Keratinocyte (primary cell): ENCODE measurements around the gene ODF4. TPM values are rescaled to one million over a fixed set of nuclear protein-coding genes. Genes with fewer than 3 reads are reported as not detected.

ENCODE experiments used
- DNase-seq: peaks from one replicate; pipeline ENCODE4 v3.0.0-alpha.2; 2011; ENCODE audit warnings: low read depth, missing footprints, low spot score
- FAIRE-seq: peaks from 2 replicates; lab custom pipeline; 2011; peaks lifted over from hg19 to GRCh38; lab: Jason Lieb, UNC
- H2AFZ ChIP-seq: 2 replicates; pipeline ENCODE4 v1.6.0; 2012; ENCODE audit warnings: low read length, control low read depth, inconsistent platforms; ENCODE audit not compliant: control insufficient read depth
- H3K27ac ChIP-seq: 2 replicates; pipeline ENCODE4 v1.5.1; 2011; ENCODE audit warnings: low read length; ENCODE audit not compliant: control insufficient read depth, insufficient read depth
- H3K27me3 ChIP-seq: 3 replicates; pipeline ENCODE4 v1.6.0; 2011; ENCODE audit warnings: low read length; ENCODE audit not compliant: control insufficient read depth, insufficient read depth; ENCODE audit errors: extremely low read depth
- H3K36me3 ChIP-seq, 2 experiments: 2 replicates in 1 of 2; 3 replicates in 1 of 2; pipeline ENCODE4 v1.5.1; 2011; ENCODE audit warnings: low read length in 2 of 2, mild to moderate bottlenecking in 1 of 2; ENCODE audit not compliant: control insufficient read depth in 2 of 2, insufficient read depth in 2 of 2; ENCODE audit errors: extremely low read depth in 1 of 2
- H3K4me1 ChIP-seq: 3 replicates; pipeline ENCODE4 v1.5.1; 2011; ENCODE audit warnings: low read length; ENCODE audit not compliant: control insufficient read depth, insufficient read depth; ENCODE audit errors: extremely low read depth
- H3K4me2 ChIP-seq: 3 replicates; pipeline ENCODE4 v1.6.0; 2011; ENCODE audit warnings: low read depth, low read length; ENCODE audit not compliant: control insufficient read depth, insufficient read depth; ENCODE audit errors: extremely low read depth
- H3K4me3 ChIP-seq, 3 experiments: fragments of 200-600 bp in 1 of 3; sonication (generic) in 1 of 3; 2 replicates in 2 of 3; 3 replicates in 1 of 3; pipeline ENCODE4 v1.5.1; 2011 to 2016; ENCODE audit warnings: low read length in 3 of 3, mild to moderate bottlenecking in 3 of 3, control low read depth in 2 of 3, inconsistent platforms in 1 of 3, low read depth in 1 of 3, mixed read lengths in 1 of 3, mixed run types in 1 of 3, moderate library complexity in 1 of 3; ENCODE audit not compliant: control insufficient read depth in 2 of 3, insufficient read depth in 2 of 3; ENCODE audit errors: extremely low read depth in 1 of 3
- H3K79me2 ChIP-seq: 2 replicates; pipeline ENCODE4 v1.6.0; 2012; ENCODE audit warnings: low read length; ENCODE audit not compliant: control insufficient read depth, insufficient read depth
- H3K9ac ChIP-seq: 3 replicates; pipeline ENCODE4 v1.6.0; 2011; ENCODE audit warnings: low read length; ENCODE audit not compliant: control insufficient read depth, insufficient read depth; ENCODE audit errors: extremely low read depth
- H3K9me1 ChIP-seq: 3 replicates; pipeline ENCODE4 v1.6.0; 2011; ENCODE audit warnings: low read length; ENCODE audit not compliant: control insufficient read depth, insufficient read depth; ENCODE audit errors: extremely low read depth
- H3K9me3 ChIP-seq: 2 replicates; pipeline ENCODE4 v1.5.1; 2012; ENCODE audit warnings: low read depth, low read length; ENCODE audit not compliant: control insufficient read depth
- H4K20me1 ChIP-seq: 3 replicates; pipeline ENCODE4 v1.6.0; 2011; ENCODE audit warnings: low read length; ENCODE audit not compliant: control insufficient read depth, insufficient read depth; ENCODE audit errors: extremely low read depth
- CTCF ChIP-seq, 3 experiments: IDR thresholded peaks in 1 of 3; conservative IDR thresholded peaks in 1 of 3; optimal IDR thresholded peaks in 1 of 3; 2 replicates in 2 of 3; 3 replicates in 1 of 3; pipeline versions ENCODE3 to v1.5.1; 2011; ENCODE audit warnings: low read length in 3 of 3, mild to moderate bottlenecking in 3 of 3, moderate library complexity in 2 of 3, control low read depth in 1 of 3, inconsistent platforms in 1 of 3; ENCODE audit not compliant: insufficient read depth in 2 of 3; ENCODE audit errors: extremely low read depth in 1 of 3
- EZH2 ChIP-seq: IDR thresholded peaks from one replicate; pipeline ENCODE4 v1.6.1; 2012; ENCODE audit warnings: inconsistent platforms, mild to moderate bottlenecking, low read length, moderate library complexity
- dilution Hi-C: fragments of 300-500 bp; cut with MboI; formaldehyde crosslinking; loops from one replicate; pipeline ENCODE4 v1.7.0; 2020; ENCODE audit warnings: low sequenced_read_pairs; ENCODE audit not compliant: extremely low pct_ligation_motif_present
- polyA plus RNA-seq, 5 experiments: library from polyadenylated mRNA; depleted of rRNA in 3 of 5; stranded (reverse) in 3 of 5; stranded (forward) in 1 of 5; unstranded in 1 of 5; fragments of >200 nt; gene quantifications; 1 replicate in 1 of 5; 2 replicates in 3 of 5; 3 replicates in 1 of 5; pipeline versions ENCODE4 v1.2.1 to v1.2.3, GENCODE V29; 2011 to 2012; ENCODE audit warnings: missing spikeins in 2 of 5, low read depth in 1 of 5, low replicate concordance in 1 of 5

Gene ODF4
- polyA plus RNA-seq, 1 donor (not counting 4 experiments of a cell fraction or from before 2014, with no cell fraction given): not detected

- Histone ChIP-seq H3K27ac (no peak overlapping the region), H3K4me2 (no peak overlapping the region), H3K4me1 (no peaks in the 10 kb centered on the region), H3K9ac (no peak overlapping the region), H3K4me3 (no peak overlapping the region), H3K9me3 (no peaks in the 10 kb centered on the region), H4K20me1 (no peaks in the 10 kb centered on the region), H3K36me3 (no peaks in the 10 kb centered on the region), H3K79me2 (no peaks in the 10 kb centered on the region), H3K27me3 (no peaks in the 10 kb centered on the region), H2AFZ (no peak overlapping the region), H3K9me1 (no peaks in the 10 kb centered on the region)
- dilution Hi-C loops: no loop called here
- no peak for TF ChIP-seq EZH2
- TF ChIP-seq CTCF (optimal IDR thresholded peaks at IDR 0.05 in 1 of 3, IDR thresholded peaks at IDR 0.05 in 1 of 3, conservative IDR thresholded peaks at IDR 0.05 in 1 of 3; ENCODE audit: extremely low read depth in 1 of 3, insufficient read depth in 2 of 3, low read length in 3 of 3): no peak
- no peak for DNase-seq
- no peak for FAIRE-seq
These were observed 23.2 kb downstream of the ODF4 start for GRCh38 chr17:8362651-8363332.

DNA sequence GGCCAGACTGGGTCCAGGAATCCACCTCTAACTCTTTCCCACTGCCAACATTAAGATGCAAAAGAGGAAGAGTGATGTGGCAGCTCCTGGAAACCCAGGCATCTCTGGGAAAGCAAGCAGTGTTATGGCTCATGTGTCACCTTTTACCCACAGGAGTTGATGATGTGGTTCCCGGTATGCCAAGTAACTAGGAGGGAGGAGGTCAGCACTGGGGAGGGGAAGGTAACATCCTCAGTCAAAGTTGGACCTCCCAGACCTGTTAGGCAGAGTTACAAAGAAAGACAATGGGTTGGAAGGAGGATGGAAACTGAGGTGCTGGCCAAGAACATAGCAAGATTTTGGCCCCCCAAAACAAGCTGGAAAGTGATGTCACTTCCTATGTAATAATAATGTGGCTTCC, 25.5 kb downstream of the ODF4 start:
- no peak overlapping the region for H2AFZ ChIP-seq
- H4K20me1 ChIP-seq: no peaks in the 10 kb centered on the region
- H3K79me2 ChIP-seq: no peaks in the 10 kb centered on the region
- no peaks in the 10 kb centered on the region for H3K27me3 ChIP-seq
- no peak overlapping the region for H3K4me3 ChIP-seq
- H3K9me3 ChIP-seq: no peaks in the 10 kb centered on the region
- no peaks in the 10 kb centered on the region for H3K9me1 ChIP-seq
- dilution Hi-C loops: no loop called here
- no peak for TF ChIP-seq EZH2
- TF ChIP-seq CTCF (optimal IDR thresholded peaks at IDR 0.05 in 1 of 3, IDR thresholded peaks at IDR 0.05 in 1 of 3, conservative IDR thresholded peaks at IDR 0.05 in 1 of 3; ENCODE audit: extremely low read depth in 1 of 3, insufficient read depth in 2 of 3, low read length in 3 of 3): no peak
- no peak for DNase-seq
- no peak overlapping the region for H3K27ac ChIP-seq
- peaks cover 0 to 2% of the 10 kb centered on the region in 2 experiments for H3K36me3 ChIP-seq
- H3K9ac ChIP-seq: no peak overlapping the region
- FAIRE-seq: no peak
- H3K4me2 ChIP-seq: no peak overlapping the region
- H3K4me1 ChIP-seq: no peaks in the 10 kb centered on the region
